GM11168 (cell line): ENCODE data around the gene DIP2C.

Experiments used
- in situ Hi-C: fragments of 300-500 bp; cut with MboI; formaldehyde crosslinking; loops from one replicate; pipeline ENCODE4 v1.12.0; 2022; ENCODE audit warnings: low sequenced_read_pairs; ENCODE audit not compliant: unreplicated experiment

Gene DIP2C

DNA sequence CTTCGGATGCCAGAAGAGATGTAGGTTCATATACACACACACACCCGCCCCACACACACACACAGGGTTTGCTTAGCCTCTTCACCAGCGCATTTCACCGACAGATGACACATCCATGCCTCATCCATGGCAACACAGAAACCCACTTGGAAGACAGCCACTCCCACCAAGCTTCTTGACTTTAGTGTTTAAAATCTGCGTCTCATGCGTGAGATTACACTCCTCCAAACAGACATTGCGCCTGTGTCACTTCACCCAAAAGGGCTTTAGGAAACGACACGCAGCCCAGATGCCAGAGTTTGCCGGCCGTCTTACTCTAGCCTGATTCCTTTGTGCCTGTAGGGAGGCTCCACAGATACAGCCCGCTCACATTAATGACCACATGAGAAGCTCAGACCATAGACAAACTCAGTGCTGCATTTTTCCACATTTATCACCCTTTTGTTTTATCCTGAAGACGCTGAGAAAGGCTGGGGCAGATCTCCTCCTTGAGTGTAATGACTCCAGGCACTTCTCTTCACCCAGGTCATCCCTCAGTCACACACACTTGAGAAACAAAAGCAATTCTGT, 73.8 kb downstream of the DIP2C start:
- in situ Hi-C loops, result no loop called here

DNA sequence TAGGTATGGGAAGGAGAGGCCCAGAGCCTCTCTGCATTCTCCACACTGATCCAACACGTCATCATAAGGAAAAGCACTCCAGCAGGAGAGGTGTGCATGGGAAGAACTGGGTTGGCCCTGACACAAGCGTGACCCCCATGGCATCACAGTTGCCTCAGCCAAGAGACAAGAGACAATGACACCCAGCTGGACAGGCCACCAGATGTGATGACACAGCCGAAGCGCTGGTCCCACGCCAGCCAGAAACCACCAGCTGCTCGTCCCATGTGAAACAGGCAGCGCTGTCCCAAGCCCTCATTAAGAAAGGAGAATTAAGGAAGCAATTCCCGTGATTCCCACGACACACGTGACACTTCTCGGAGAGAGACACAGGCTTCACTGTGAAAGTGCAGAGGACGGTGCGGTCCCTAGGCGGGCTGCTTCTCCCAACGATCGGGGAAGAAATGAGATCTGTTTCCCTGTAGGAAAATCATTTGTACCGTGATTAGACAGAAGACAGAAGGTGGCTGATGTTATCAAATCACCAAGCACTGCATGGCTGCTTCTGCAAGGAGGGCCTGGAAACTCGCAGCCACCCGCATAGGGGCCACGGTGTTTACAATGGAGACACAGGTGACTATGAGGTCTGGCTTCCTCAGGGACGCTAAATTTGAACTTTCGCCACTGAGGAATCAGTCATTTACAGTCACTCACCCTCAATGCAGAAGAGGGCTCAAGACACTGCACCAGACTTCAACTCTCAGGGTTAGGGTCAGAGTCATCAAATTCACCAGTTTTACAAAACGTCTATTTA, 74.5 kb downstream of the DIP2C start:
- in situ Hi-C loops, result loop anchor here (5.0 kb wide), 1 partner anchor 97 kb away; no protein-coding TSS in a partner anchor

DNA sequence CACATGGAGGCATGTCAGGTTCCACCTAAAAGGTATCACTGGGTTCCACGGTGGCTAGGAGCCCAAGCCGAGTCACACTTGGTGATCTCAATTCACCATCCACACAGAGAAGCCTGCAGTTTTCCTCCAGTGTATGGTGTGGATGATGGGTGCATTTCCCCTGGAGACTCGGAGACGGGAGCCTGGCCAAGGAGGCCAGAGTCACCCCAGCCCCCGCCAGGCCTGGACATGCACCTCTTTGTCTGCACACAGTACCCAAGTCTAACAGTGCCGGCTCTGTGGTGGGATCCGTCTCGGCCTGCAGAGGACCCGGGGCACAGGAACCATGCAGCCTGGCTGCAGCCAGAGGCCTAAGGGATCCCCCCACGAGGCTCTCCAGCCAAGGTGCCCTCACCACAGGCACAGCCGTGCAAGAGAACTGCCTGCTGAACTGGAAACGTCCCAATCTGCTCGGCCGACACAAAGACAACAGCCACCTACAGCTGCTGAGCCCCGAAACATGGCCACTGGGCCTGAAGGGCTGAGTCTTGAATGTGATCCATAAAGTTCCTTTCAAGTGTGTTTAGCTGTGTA, 75.2 kb downstream of the DIP2C start:
- in situ Hi-C loops, result loop anchor here (5.0 kb wide), 1 partner anchor 98 kb away; no protein-coding TSS in a partner anchor

DNA sequence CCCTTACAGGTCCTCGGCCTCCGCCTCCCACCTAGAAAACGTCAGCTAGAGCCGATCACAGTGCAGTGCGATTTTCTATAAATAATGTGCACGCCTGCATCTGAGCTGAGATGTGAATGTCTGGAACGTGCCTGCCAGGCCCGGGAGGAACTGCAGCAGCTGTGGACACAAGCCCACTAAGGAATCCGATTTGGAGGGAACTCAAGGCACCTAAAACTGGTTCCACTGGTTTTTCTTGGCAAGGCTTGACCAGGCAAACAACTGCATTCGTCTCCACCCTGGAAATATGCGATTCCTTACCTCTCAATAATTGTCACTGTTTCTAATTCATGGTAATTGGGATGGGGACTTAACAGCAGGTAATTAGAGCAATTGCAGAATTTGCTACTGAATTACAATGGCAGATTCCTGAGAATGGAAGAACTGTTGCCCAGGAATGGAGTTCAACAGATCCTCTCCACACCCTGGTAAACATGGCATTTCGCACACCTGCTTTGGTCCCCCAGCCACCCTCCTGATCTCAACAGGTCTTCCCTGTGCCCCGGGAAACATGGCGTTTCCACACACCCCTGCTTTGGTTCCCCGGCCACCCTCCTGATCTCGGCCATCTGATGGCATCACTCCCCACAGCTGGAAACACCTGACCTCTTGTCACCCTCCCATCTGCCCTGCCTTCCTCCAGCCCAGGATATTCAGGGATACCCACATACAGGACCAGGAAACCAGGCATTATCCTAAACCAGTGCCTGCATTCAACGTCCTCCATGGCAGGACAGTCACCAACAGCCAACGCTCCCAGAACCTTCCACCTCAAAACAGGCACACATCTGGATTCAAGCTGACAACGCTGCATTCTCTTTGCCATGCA, 76.0 kb downstream of the DIP2C start:
- in situ Hi-C loops, result loop anchor here (5.0 kb wide), 1 partner anchor 99 kb away; no protein-coding TSS in a partner anchor

DNA sequence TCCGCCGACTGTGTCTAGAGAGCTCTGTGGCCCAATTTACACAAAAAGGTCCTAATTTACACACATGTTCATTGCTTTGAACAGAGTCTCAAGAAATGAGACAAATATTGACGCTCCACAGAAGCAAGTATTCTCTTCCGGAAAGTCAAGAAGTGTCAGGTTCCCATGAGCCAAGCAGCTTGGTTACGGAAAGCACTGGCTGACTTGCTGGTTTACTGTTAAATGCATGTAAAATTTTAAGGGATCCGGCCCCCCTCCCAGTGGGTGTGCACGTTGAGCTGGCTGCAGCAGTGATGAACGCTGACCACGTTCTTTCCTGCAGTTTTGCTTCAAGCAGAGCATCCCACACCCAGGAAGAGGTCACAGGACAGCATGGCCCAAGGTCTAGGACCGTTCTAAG, 76.8 kb downstream of the DIP2C start:
- in situ Hi-C loops, result loop anchor here (5.0 kb wide), 1 partner anchor 100 kb away; no protein-coding TSS in a partner anchor

DNA sequence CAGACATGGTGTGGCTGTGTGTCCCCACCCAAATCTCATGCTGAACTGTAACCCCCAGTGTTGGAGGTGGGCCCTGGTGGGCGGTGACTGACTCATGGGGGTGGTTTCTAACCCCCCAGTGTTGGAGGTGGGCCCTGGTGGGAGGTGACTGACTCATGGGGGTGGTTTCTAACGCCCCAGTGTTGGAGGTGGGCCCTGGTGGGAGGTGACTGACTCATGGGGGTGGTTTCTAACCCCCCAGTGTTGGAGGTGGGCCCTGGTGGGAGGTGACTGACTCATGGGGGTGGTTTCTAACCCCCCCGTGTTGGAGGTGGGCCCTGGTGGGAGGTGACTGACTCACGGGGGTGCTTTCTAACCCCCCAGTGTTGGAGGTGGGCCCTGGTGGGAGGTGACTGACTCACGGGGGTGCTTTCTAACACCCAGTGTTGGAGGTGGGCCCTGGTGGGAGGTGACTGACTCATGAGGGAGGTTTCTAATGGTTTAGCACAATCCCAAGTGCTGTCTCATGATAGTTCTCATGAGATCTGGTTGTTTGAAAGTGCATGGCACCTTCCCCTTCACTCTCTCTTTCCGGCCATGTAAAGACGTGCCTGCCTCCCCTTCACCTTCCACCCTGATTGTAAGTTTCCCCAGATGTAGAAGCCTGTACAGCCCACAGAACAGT, 78.7 kb downstream of the DIP2C start:
- in situ Hi-C loops, result loop anchor here (5.0 kb wide), 1 partner anchor 102 kb away; no protein-coding TSS in a partner anchor

DNA sequence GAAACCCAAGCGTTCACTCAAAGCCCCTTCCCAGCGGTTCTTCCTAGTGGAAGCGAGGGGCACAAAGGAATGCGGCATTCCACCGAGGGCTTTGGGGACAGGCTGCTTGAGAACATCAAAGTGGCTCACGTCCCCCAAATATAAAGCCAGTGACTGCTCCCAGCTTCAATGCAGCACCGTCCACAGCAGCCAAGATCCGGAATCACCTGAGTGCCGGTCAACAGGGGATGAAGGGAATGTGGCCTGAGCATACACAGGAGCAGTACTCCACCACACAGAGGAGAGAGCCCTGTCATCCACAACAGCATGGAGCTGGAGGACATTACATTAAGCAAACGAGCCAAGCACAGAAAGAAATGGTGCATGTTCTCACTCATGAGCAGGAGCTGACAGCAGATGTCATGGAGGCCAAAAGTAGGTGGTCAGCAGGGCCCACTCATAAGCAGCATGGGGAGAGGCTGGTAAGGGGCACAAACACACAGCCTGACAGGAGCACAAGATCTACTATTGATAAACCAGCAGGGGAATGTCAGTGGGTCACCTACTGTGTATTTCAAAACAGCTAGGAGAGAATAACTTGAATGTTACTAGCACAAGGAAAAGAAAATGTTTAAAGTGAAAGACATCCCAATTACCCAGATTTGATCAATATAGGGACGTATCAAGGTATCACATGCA, 79.5 kb downstream of the DIP2C start:
- in situ Hi-C loops, result loop anchor here (5.0 kb wide), 1 partner anchor 102 kb away; no protein-coding TSS in a partner anchor

DNA sequence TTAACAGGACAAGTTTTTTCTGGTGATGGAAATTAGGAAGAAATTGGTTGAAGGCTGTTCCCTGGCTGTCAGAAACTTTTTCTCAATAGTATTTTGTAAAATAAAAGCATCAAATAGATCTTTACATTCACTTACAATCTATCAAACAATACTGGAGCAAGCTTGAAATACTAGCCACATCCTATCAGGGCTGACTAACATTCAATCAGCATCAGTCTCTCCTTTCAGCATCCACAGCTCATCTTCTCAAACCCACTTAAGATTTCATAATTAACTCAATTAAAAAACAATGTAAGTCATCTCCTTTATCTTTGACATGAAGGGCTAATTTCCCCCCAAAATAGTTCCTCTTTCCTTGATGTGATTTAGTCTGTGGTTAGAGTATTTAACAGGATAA, 80.2 kb downstream of the DIP2C start:
- in situ Hi-C loops, result no loop called here

DNA sequence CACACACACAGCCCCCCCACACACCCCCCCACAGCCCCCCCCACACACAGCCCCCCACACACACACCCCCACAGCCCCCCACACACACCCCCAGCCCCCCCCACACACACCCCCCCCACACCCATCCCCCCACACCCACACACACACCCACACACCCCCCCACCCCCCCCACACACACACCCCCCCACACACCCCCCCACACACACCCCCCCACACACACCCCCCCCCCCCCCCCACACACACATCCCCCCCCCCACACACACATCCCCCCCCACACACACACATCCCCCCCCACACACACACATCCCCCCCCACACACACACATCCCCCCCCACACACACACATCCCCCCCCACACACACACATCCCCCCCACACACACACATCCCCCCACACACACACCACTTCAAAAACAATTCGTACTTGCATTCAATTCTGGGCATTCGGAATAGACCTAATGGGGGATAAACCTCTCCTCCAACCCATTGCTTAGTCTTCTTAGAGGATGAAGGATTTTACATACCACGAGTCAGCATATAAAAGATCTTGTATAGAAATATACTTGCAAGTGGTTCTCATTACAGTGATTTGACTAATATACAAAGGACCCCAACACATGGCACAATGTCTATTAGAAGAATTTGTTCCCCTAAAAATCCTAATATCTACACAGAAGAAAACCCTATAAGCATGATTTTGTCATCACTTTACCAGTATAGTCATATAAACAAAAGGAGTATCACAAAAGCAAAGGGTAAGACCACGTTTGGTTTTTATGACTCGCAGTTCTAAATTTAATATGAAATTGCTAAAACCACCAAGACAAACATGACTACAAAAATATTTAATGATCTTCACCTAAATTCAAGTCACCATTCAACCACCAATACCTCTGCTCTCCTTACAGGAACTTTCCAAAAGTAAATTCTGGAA, 80.9 kb downstream of the DIP2C start:
- in situ Hi-C loops, result no loop called here

DNA sequence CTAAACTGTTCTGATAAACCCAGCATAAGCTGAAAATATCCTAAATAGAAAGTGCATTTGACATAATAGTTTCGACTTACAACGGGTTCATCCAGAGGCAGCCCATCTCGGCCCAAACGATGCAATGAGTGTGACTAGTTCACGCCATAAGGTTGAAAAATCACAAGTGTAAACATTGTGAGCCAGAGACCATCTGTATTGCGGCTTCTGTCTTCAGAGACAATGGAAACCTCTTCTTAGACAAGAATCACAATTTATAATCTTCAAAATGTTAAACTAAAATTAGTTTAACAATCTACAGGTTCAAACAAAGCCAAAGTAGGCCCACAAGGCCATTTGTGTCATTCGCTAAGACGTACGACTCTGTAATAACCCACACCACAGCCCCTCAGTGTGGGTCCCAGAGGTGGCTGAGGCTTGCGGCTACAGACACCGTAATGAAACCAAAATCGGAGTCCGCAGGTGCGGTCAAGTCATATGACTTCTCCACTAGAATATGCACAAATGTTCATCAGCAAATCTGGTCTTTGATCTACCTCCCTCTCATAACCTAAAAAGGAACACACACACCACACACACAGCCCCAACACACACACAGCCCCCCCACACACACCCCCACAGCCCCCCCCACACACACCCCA, 81.8 kb downstream of the DIP2C start:
- in situ Hi-C loops, result no loop called here

DNA sequence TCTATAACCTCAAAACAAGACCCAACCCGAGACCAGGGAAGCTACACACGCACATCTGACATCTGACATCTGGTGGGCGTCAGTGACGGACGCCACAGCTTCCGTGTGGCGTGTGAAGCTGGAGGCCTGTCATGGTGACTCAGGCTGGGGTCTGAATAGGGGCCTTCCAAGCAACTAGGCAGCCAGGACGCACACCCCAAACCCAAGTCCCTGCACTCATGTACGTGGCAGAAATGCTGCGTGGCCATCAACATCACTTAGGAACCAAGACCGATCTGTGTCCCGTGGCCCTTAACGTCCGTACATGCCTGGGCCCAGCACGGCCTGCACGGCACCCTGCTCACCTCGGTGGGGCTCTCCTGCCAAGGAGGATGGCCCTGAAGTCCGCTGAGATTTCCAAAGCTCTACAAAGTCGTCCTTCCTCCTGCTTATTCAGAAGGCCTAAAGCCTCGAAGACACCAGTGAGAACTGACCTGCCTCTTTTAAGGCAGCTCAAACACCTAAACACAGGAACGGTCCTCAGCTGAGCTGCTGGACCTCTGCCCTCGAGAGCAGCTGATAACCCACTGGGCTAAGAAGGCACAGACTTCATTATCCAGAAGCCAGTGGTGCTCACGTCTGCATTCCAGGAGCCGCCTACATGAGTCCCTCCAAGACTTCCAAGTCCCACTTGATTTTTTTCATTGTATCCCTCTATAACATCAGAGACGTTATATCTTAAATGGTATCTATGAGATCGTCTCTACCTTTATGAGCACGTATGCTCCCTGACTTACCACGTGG, 82.5 kb downstream of the DIP2C start:
- in situ Hi-C loops, result no loop called here

DNA sequence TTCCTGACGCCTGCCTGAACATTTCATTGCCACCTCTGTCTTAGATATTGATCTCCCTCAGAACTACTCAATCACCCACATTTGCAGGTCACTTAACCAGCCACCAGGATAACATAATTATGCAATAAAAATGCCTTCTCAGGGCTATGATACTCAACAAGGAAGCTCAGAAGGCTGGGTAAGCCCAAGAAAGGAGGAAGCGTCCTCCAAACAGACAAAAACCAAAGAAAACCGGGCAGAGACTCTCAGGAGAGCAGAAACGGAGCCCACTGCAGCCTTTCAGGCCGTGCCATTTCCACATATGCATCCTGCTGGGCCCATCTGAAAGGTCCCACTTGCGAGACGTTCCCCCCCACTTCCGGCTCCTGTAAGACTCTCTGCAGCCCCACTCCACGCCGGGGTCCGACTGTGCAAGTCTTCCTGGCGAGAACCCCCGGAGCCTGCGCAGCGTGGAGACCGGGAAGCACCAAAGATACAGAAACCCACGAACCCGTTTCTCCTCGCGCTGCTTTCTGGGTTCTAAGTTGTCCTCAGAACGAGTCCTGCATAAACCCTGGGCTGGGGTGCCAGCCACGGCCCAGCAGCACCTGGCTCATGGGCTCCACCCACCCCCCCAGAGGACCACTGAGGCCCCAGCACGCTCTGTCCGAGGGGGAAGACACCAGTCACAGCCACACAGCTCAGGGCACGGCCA, 83.7 kb downstream of the DIP2C start:
- in situ Hi-C loops, result no loop called here

DNA sequence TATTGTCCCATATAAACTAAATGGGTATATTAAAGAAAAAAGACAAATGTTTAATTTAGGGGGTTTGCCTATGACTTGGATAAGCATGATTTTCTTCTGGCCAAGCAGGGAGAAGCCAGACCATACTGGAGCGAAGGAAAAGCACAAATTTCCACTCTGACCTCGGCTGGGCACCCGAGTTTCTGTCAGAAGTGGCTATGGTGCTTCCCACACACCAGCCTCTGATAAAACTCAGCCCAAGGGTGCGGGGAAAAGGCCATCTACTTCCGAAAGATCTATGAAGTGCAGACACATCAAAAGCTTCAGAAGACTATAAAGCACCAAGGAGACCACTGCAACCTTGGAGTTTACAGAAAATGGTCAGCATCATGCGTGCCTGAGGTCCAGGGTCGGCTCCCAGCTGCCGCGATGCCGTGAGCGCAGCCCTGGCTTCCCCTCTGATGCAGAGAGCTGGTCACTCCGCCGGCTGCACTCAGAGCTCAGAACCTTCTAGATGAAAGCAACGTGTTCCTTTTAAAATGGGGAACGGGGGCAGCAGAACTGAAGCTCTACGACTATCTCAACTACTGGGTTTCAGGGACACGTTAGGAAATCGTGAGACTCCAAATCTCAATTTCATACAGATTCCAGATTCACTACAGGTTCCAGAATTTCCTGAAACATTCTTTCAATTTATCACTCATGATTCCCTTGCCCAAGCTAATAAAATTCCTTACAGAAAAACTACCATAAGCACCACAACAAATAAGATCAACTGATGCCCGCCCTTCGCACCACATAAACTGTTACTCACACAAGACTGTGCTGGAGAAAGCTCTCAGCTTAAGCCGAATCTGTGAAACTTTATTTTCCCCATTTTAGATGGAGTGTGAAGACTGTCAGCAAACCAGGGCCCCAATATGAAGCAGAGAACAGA, 84.5 kb downstream of the DIP2C start:
- in situ Hi-C loops, result no loop called here

DNA sequence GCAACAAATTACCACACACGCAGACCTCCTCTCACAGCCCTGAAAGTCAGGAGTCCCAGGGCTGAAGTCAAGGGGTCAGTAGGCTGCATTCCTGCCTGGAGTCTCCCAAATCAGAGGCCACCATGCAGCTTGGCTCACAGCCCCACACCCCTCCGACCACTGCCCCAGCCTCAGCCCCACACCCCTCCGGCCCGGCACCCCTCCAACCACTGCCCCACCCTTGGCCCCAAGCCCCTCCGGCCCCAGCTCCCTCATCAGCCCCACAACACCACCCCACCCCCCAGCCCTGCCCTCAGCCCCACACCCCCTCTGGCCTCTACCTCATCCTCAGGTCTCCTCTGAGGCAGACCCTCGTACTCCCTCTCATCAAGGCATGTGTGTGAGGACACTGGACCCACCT, 85.7 kb downstream of the DIP2C start:
- in situ Hi-C loops, result no loop called here

DNA sequence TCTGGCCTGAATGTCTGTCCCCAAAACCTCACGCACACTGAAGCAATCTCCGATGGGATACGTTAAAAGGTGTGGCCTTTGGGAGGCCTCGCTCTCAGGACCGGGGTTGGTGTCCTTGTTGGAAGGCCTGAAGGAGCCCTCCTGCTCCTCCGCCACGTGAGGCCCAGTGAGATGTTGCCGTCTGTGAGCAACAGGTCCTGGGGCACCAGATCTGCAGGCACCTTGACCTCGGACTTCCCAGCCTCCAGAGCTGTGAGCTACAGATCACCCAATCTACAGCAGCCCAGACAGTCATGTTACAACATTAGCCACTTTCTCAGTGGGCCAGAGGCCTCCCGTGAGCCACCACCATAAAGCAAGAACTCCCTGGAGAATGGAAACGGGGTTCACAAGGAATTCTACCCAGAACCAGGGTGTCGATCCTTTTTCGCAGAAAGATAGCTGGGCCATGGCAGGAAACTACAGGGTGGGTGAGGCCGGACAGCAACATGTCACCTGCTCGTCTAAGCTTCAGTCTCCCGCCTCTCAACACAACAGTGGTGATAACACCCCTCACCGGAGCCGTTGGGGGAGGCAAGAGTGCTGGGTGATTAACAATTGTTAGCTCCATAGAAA, 87.0 kb downstream of the DIP2C start:
- in situ Hi-C loops, result no loop called here
